NCI-H1092 (cell line): ENCODE results near the gene ITGB1BP1.
A peak's percentile ranks its signal among the peaks of the same experiment; 100 is the strongest.

Source experiments
- DNase-seq: peaks from one replicate; lab custom pipeline; 2025; lab: John Stamatoyannopoulos, UW

ITGB1BP1 gene

GRCh38 chr2:9377461-9378097 is 45.7 kb downstream of the ITGB1BP1 start:
- no peak for DNase-seq

- DNase-seq: no peak
Measured at GRCh38 chr2:9375857-9376428, 47.4 kb downstream of the ITGB1BP1 start.

- DNase-seq: no peak
Measured at GRCh38 chr2:9374071-9374730, 49.1 kb downstream of the ITGB1BP1 start.

- DNase-seq: peak; percentile 29
Measured at GRCh38 chr2:9373476-9373875, 49.9 kb downstream of the ITGB1BP1 start.

GRCh38 chr2:9373047-9373446 is 50.3 kb downstream of the ITGB1BP1 start:
- DNase-seq: peak; percentile 29

- no peak for DNase-seq
Measured at GRCh38 chr2:9370746-9371145, 52.6 kb downstream of the ITGB1BP1 start.

- no peak for DNase-seq
Measured at GRCh38 chr2:9366026-9366425, 57.3 kb downstream of the ITGB1BP1 start.

- DNase-seq: no peak
Measured at GRCh38 chr2:9365498-9366019, 57.8 kb downstream of the ITGB1BP1 start.

- no peak for DNase-seq
Measured at GRCh38 chr2:9364791-9365497, 58.4 kb downstream of the ITGB1BP1 start.

GRCh38 chr2:9364373-9364772 is 59.0 kb downstream of the ITGB1BP1 start:
- DNase-seq: no peak

- no peak for DNase-seq
Measured at GRCh38 chr2:9360701-9361100, 62.6 kb downstream of the ITGB1BP1 start.

- no peak for DNase-seq
Measured at GRCh38 chr2:9360110-9360509, 63.2 kb downstream of the ITGB1BP1 start.

GRCh38 chr2:9359463-9359862 is 63.9 kb downstream of the ITGB1BP1 start:
- DNase-seq: no peak

GRCh38 chr2:9358846-9359245 is 64.5 kb downstream of the ITGB1BP1 start:
- no peak for DNase-seq

- no peak for DNase-seq
Measured at GRCh38 chr2:9356261-9356660, 67.1 kb downstream of the ITGB1BP1 start.

- DNase-seq: no peak
Measured at GRCh38 chr2:9355716-9356115, 67.6 kb downstream of the ITGB1BP1 start.

- DNase-seq: no peak
Measured at GRCh38 chr2:9355270-9355669, 68.1 kb downstream of the ITGB1BP1 start.

GRCh38 chr2:9354318-9354717 is 69.0 kb downstream of the ITGB1BP1 start:
- no peak for DNase-seq
